Mesendoderm (in vitro differentiated cells): Measurements from ENCODE around the gene CEMIP.

ENCODE experiments used
- DNase-seq: peaks from one replicate; pipeline ENCODE4 v3.0.0; 2013
- H2AK5ac ChIP-seq: 2 replicates; pipeline ENCODE4 v1.6.1; 2013; ENCODE audit warnings: low read length, inconsistent platforms
- H2BK120ac ChIP-seq: 2 replicates; pipeline ENCODE4 v1.6.1; 2013; ENCODE audit warnings: low read depth, mild to moderate bottlenecking, low read length, moderate library complexity, mixed read lengths
- H2BK15ac ChIP-seq: replicated peaks from 2 replicates; pipeline ENCODE4 v1.6.1; 2013; ENCODE audit warnings: low read depth, mild to moderate bottlenecking, moderate library complexity
- H2BK5ac ChIP-seq: 2 replicates; pipeline ENCODE4 v1.6.1; 2013; ENCODE audit warnings: low read length, inconsistent platforms
- H3K18ac ChIP-seq: 2 replicates; pipeline ENCODE4 v1.6.1; 2013; ENCODE audit warnings: mild to moderate bottlenecking, low read length, mixed read lengths
- H3K23ac ChIP-seq: one replicate; pipeline ENCODE4 v1.6.1; 2013; ENCODE audit warnings: low read length
- H3K27ac ChIP-seq: 2 replicates; pipeline ENCODE4 v1.5.1; 2013; ENCODE audit warnings: low read depth, mild to moderate bottlenecking, inconsistent platforms, low read length, moderate library complexity
- H3K27me3 ChIP-seq: 2 replicates; pipeline ENCODE4 v1.6.1; 2013; ENCODE audit warnings: low read length, control low read depth, mild to moderate bottlenecking, inconsistent platforms; ENCODE audit not compliant: insufficient read depth, poor library complexity
- H3K36me3 ChIP-seq: 2 replicates; pipeline ENCODE4 v1.6.1; 2013; ENCODE audit warnings: low read length, inconsistent platforms; ENCODE audit not compliant: control insufficient read depth, insufficient read depth
- H3K4ac ChIP-seq: one replicate; pipeline ENCODE4 v1.6.1; 2013; ENCODE audit warnings: low read depth, mild to moderate bottlenecking, low read length, moderate library complexity
- H3K4me1 ChIP-seq: 2 replicates; pipeline ENCODE4 v1.6.1; 2013; ENCODE audit warnings: low read depth, low read length, inconsistent platforms; ENCODE audit not compliant: control insufficient read depth
- H3K4me2 ChIP-seq: 2 replicates; pipeline ENCODE4 v1.6.1; 2013; ENCODE audit warnings: low read length
- H3K4me3 ChIP-seq: 2 replicates; pipeline ENCODE4 v1.5.1; 2013; ENCODE audit warnings: mild to moderate bottlenecking, low read length
- H3K56ac ChIP-seq: one replicate; pipeline ENCODE4 v1.6.1; 2013; ENCODE audit warnings: low read length
- H3K79me1 ChIP-seq: 2 replicates; pipeline ENCODE4 v1.6.1; 2013; ENCODE audit warnings: low read length, inconsistent platforms
- H3K79me2 ChIP-seq: 2 replicates; pipeline ENCODE4 v1.6.1; 2013; ENCODE audit warnings: mild to moderate bottlenecking, low read length; ENCODE audit not compliant: control insufficient read depth, insufficient read depth
- H3K9ac ChIP-seq: 2 replicates; pipeline ENCODE4 v1.6.1; 2013; ENCODE audit warnings: low read length, inconsistent platforms
- H4K5ac ChIP-seq: one replicate; pipeline ENCODE4 v1.6.1; 2013; ENCODE audit warnings: low read length
- H4K8ac ChIP-seq: one replicate; pipeline ENCODE4 v1.6.1; 2013; ENCODE audit warnings: low read depth, mild to moderate bottlenecking, control low read depth, low read length, moderate library complexity
- WGBS: extraction: QIAGEN DNeasy Blood & Tissue Kit; methylation state at CpG from one replicate; pipeline ENCODE4 v1.1.7; 2013; ENCODE audit warnings: low lambda C conversion rate, missing lambda C conversion rate; ENCODE audit not compliant: insufficient coverage; ENCODE audit errors: extremely low coverage; 5-methylcytosine and 5-hydroxymethylcytosine counted together

The CEMIP gene

GRCh38 chr15:80840182-80841130 lies 61.3 kb downstream of the CEMIP start:
- Histone ChIP-seq H2BK15ac (no peak overlapping the region), H3K4ac (no peak overlapping the region), H3K18ac (no peak overlapping the region), H4K8ac (no peak overlapping the region), H3K4me2 (no peak overlapping the region), H2BK120ac (no peak overlapping the region), H3K56ac (no peak overlapping the region), H3K27me3 (no peaks in the 10 kb centered on the region), H4K5ac (no peak overlapping the region), H2BK5ac (no peak overlapping the region), H3K27ac (no peak overlapping the region), H3K9ac (no peak overlapping the region), H3K4me1 (no peaks in the 10 kb centered on the region), H2AK5ac (no peak overlapping the region), H3K4me3 (no peak overlapping the region), H3K36me3 (no peaks in the 10 kb centered on the region), H3K79me1 (no peaks in the 10 kb centered on the region), H3K23ac (no peak overlapping the region), H3K79me2 (no peaks in the 10 kb centered on the region)
- DNase-seq, result no peak
- WGBS, result no CpG with 5 or more reads among the region's 22 CpGs

GRCh38 chr15:80841541-80841940 lies 62.4 kb downstream of the CEMIP start:
- no peak overlapping the region for H2BK120ac ChIP-seq
- H2AK5ac ChIP-seq, result no peak overlapping the region
- no peak for DNase-seq
- no peak overlapping the region for H3K56ac ChIP-seq
- H3K4me3 ChIP-seq, result no peak overlapping the region
- no peaks in the 10 kb centered on the region for H3K79me1 ChIP-seq
- H3K36me3 ChIP-seq, result no peaks in the 10 kb centered on the region
- H3K4me1 ChIP-seq, result no peaks in the 10 kb centered on the region
- no peak overlapping the region for H3K27ac ChIP-seq
- H3K23ac ChIP-seq, result no peak overlapping the region
- no peak overlapping the region for H3K4ac ChIP-seq
- H3K18ac ChIP-seq, result no peak overlapping the region
- H3K4me2 ChIP-seq, result no peak overlapping the region
- H3K79me2 ChIP-seq, result no peaks in the 10 kb centered on the region
- no peak overlapping the region for H2BK15ac ChIP-seq
- no peak overlapping the region for H4K8ac ChIP-seq
- no CpG with 5 or more reads among the region's 5 CpGs for WGBS
- no peak overlapping the region for H3K9ac ChIP-seq
- H2BK5ac ChIP-seq, result no peak overlapping the region
- H3K27me3 ChIP-seq, result no peaks in the 10 kb centered on the region
- H4K5ac ChIP-seq, result no peak overlapping the region

GRCh38 chr15:80844011-80844732 lies 65.0 kb downstream of the CEMIP start:
- H2BK120ac ChIP-seq, result no peak overlapping the region
- H3K4me1 ChIP-seq, result no peaks in the 10 kb centered on the region
- H3K9ac ChIP-seq, result no peak overlapping the region
- H3K79me2 ChIP-seq, result no peaks in the 10 kb centered on the region
- H3K4me2 ChIP-seq, result no peak overlapping the region
- no peak overlapping the region for H4K5ac ChIP-seq
- H2BK5ac ChIP-seq, result no peak overlapping the region
- no peaks in the 10 kb centered on the region for H3K36me3 ChIP-seq
- H3K4me3 ChIP-seq, result no peak overlapping the region
- H3K23ac ChIP-seq, result no peak overlapping the region
- H3K27me3 ChIP-seq, result no peaks in the 10 kb centered on the region
- no peak overlapping the region for H3K56ac ChIP-seq
- H3K18ac ChIP-seq, result no peak overlapping the region
- WGBS, result no CpG with 5 or more reads among the region's 11 CpGs
- no peak overlapping the region for H4K8ac ChIP-seq
- no peaks in the 10 kb centered on the region for H3K79me1 ChIP-seq
- H2AK5ac ChIP-seq, result no peak overlapping the region
- no peak overlapping the region for H3K4ac ChIP-seq
- DNase-seq, result peak; percentile 50
- H2BK15ac ChIP-seq, result no peak overlapping the region
- no peak overlapping the region for H3K27ac ChIP-seq

- WGBS, result no CpG with 5 or more reads among the region's 11 CpGs
- H3K27ac ChIP-seq, result no peak overlapping the region
- no peak overlapping the region for H3K4me3 ChIP-seq
- H3K4ac ChIP-seq, result no peak overlapping the region
- no peak overlapping the region for H3K18ac ChIP-seq
- H3K23ac ChIP-seq, result no peak overlapping the region
- H2AK5ac ChIP-seq, result no peak overlapping the region
- DNase-seq, result no peak
- H3K79me1 ChIP-seq, result no peaks in the 10 kb centered on the region
- no peak overlapping the region for H2BK5ac ChIP-seq
- H3K79me2 ChIP-seq, result no peaks in the 10 kb centered on the region
- H3K9ac ChIP-seq, result no peak overlapping the region
- H3K27me3 ChIP-seq, result no peaks in the 10 kb centered on the region
- no peak overlapping the region for H4K5ac ChIP-seq
- H3K4me1 ChIP-seq, result no peaks in the 10 kb centered on the region
- H2BK15ac ChIP-seq, result no peak overlapping the region
- H3K56ac ChIP-seq, result no peak overlapping the region
- no peak overlapping the region for H2BK120ac ChIP-seq
- H3K4me2 ChIP-seq, result no peak overlapping the region
- no peaks in the 10 kb centered on the region for H3K36me3 ChIP-seq
- H4K8ac ChIP-seq, result no peak overlapping the region
Observed at GRCh38 chr15:80846031-80846815, 67.1 kb downstream of the CEMIP start.

- Histone ChIP-seq H3K27ac (no peak overlapping the region), H3K18ac (no peak overlapping the region), H2BK120ac (no peak overlapping the region), H3K4me1 (no peaks in the 10 kb centered on the region), H4K8ac (no peak overlapping the region), H2AK5ac (no peak overlapping the region), H3K4me3 (no peak overlapping the region), H3K36me3 (no peaks in the 10 kb centered on the region), H2BK5ac (no peak overlapping the region), H3K79me1 (no peaks in the 10 kb centered on the region), H3K27me3 (no peaks in the 10 kb centered on the region), H3K4ac (no peak overlapping the region), H3K23ac (no peak overlapping the region), H3K79me2 (no peaks in the 10 kb centered on the region), H3K4me2 (no peak overlapping the region), H4K5ac (no peak overlapping the region), H3K9ac (no peak overlapping the region), H3K56ac (no peak overlapping the region), H2BK15ac (no peak overlapping the region)
- no peak for DNase-seq
- WGBS, result no CpG with 5 or more reads among the region's 8 CpGs
Observed at GRCh38 chr15:80849308-80849707, 70.1 kb downstream of the CEMIP start.
